Nephron progenitor cell (in vitro differentiated cells): ENCODE data around the gene FRMD7.
"Not testable (repeated sequence)": the region's sequence is repeated elsewhere in the genome, so short reads cannot be mapped to it uniquely, and the experiment has no call there.

Experiments used
- DNase-seq: peaks from one replicate; pipeline ENCODE4 v3.0.0; 2021
- H3K27ac Mint-ChIP-seq: 2 replicates; pipeline ENCODE4 v1.8.0; 2021; ENCODE audit warnings: mild to moderate bottlenecking, moderate library complexity, mixed read lengths
- H3K27me3 Mint-ChIP-seq: 2 replicates; pipeline ENCODE4 v1.8.0; 2021; ENCODE audit warnings: mild to moderate bottlenecking, low read depth, mixed read lengths; ENCODE audit not compliant: poor library complexity
- H3K36me3 Mint-ChIP-seq: 2 replicates; pipeline ENCODE4 v1.8.0; 2021; ENCODE audit warnings: low read depth, mixed read lengths
- H3K4me1 Mint-ChIP-seq: 2 replicates; pipeline ENCODE4 v1.8.0; 2021; ENCODE audit warnings: mixed read lengths
- H3K4me3 Mint-ChIP-seq: 2 replicates; pipeline ENCODE4 v1.8.0; 2021; ENCODE audit warnings: mild to moderate bottlenecking, moderate library complexity, mixed read lengths
- H3K9me3 Mint-ChIP-seq: 2 replicates; pipeline ENCODE4 v1.8.0; 2021; ENCODE audit warnings: mild to moderate bottlenecking, moderate library complexity, mixed read lengths
- TF ChIP-seq, protein P1 (sequence below): fragments of 200-600 bp; sonication (generic); IDR thresholded peaks from 2 replicates; pipeline ENCODE4 v1.5.0; 2021; ENCODE audit warnings: antibody characterized with exemption

The FRMD7 gene

DNA sequence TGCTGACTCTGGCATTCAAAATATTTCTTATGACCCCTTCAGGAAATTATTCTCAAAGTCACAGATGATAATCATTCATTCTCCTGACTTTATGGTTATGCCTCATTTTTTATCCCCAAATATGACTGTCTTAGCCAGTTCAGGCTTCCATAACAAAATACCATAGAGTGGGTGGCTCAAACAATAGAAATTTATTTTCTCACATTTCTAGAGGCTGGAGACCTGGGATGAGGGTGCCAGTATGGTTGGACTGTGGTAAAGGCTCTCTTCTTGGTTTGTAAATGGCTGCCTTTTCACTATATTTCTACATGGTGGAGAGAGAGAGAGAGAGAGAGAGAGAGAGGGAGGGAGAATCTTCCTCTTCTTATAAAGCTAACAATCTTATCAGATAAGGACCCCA lies 20.5 kb downstream of the FRMD7 start:
- H3K27me3 Mint-ChIP-seq = peaks cover 3% of the 10 kb centered on the region
- no peaks in the 10 kb centered on the region for H3K36me3 Mint-ChIP-seq
- TF ChIP-seq, protein P1, sequence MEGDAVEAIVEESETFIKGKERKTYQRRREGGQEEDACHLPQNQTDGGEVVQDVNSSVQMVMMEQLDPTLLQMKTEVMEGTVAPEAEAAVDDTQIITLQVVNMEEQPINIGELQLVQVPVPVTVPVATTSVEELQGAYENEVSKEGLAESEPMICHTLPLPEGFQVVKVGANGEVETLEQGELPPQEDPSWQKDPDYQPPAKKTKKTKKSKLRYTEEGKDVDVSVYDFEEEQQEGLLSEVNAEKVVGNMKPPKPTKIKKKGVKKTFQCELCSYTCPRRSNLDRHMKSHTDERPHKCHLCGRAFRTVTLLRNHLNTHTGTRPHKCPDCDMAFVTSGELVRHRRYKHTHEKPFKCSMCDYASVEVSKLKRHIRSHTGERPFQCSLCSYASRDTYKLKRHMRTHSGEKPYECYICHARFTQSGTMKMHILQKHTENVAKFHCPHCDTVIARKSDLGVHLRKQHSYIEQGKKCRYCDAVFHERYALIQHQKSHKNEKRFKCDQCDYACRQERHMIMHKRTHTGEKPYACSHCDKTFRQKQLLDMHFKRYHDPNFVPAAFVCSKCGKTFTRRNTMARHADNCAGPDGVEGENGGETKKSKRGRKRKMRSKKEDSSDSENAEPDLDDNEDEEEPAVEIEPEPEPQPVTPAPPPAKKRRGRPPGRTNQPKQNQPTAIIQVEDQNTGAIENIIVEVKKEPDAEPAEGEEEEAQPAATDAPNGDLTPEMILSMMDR = no peak
- H3K4me3 Mint-ChIP-seq = no peak overlapping the region
- DNase-seq = no peak
- H3K27ac Mint-ChIP-seq = no peak overlapping the region
- no peaks in the 10 kb centered on the region for H3K9me3 Mint-ChIP-seq
- H3K4me1 Mint-ChIP-seq = peaks cover 10% of the 10 kb centered on the region

DNA sequence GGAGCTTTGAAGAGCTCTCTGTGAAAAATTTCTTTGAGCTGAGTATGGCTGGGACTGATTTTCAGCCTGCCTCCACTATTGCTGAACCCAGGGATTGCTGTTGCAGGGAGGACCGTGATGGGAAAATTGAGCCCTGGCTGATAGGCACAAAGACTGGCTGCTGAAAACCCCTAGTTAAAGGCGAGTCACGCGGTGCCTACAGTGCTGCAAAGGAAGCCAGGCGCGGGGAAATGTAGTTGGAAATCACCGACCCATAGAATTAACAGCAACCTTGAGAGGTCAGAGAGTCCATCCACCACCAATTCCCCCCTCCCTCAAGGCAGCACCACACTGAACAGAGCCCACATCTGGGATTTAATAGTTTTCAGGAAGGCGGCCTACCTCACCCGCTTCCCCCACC lies 26.0 kb downstream of the FRMD7 start:
- H3K27me3 Mint-ChIP-seq = peaks cover 6% of the 10 kb centered on the region
- TF ChIP-seq, protein P1 = no peak
- DNase-seq = no peak
- no peak overlapping the region for H3K27ac Mint-ChIP-seq
- no peaks in the 10 kb centered on the region for H3K36me3 Mint-ChIP-seq
- no peak overlapping the region for H3K4me3 Mint-ChIP-seq
- H3K9me3 Mint-ChIP-seq = no peaks in the 10 kb centered on the region
- no peaks in the 10 kb centered on the region for H3K4me1 Mint-ChIP-seq

DNA sequence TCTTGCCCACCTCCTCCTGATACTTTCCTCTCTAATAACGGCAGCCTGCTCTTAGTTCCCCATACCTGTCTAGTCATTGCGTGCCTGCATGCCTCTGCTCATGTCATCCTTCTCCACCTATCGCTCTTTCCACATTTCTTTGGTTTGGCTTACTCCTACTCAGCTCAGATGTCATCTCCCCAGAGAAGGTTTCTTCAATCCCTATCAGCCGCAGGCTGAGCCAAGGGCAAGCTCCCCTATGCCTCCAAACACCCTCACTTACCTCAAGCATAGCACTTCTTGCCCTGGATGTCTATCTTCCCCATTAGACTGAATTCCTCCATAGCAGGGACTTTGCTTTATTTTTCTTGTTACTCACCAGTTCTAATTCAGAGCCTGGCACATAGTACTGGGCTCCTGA lies 26.6 kb downstream of the FRMD7 start:
- no peak for DNase-seq
- TF ChIP-seq, protein P1 = no peak
- H3K27ac Mint-ChIP-seq = no peak overlapping the region
- no peaks in the 10 kb centered on the region for H3K4me1 Mint-ChIP-seq
- H3K27me3 Mint-ChIP-seq = peaks cover 6% of the 10 kb centered on the region
- H3K36me3 Mint-ChIP-seq = no peaks in the 10 kb centered on the region
- no peak overlapping the region for H3K4me3 Mint-ChIP-seq
- no peaks in the 10 kb centered on the region for H3K9me3 Mint-ChIP-seq

DNA sequence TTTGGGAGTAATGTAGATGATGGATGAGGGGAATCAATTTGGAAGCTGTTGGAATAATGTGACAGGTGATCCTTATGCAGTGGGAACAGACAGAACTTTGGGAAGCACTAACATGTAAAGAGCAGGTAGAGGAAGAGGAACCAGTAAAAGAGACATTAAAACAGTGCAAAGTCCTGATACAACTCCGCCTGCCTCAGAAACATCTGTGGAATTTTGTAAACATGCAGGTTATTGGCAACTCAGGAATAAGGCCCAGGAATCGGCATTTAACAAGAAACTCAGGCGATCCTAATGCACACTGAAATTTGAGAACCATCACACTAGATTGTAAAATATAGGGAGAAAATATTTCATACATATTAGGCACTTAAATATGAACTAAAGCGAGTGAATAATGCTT lies 29.1 kb downstream of the FRMD7 start:
- not testable (repeated sequence) for H3K36me3 Mint-ChIP-seq

DNA sequence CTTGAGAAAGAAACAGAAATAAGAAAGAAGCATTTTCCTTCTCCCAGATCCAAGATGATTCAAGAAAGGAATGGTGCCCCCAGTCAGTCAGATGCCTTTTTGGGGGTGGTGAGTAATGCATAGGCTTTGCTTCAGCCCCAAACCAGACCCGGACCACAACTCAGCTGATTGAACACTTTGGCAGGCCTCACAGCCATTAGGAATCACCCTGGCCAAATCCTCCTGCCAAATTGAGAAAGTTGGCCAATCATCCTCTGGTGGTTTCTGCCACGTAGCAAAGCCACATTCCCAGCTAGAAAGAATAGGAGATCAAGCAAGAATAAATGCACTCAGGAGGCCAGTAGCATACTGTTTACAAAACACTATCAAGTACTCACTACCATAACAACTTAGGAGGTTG lies 33.7 kb downstream of the FRMD7 start:
- Mint-ChIP-seq H3K4me3 (no peak overlapping the region), H3K9me3 (no peaks in the 10 kb centered on the region), H3K4me1 (no peaks in the 10 kb centered on the region), H3K27me3 (peaks cover 11% of the 10 kb centered on the region), H3K27ac (no peak overlapping the region), H3K36me3 (no peaks in the 10 kb centered on the region)
- DNase-seq = no peak
- TF ChIP-seq, protein P1 = no peak

More for the DNA sequence above, 29.1 kb downstream of the FRMD7 start:
- H3K27me3 Mint-ChIP-seq, DNase-seq, H3K4me1 Mint-ChIP-seq, H3K9me3 Mint-ChIP-seq, H3K4me3 Mint-ChIP-seq, H3K27ac Mint-ChIP-seq: not testable (repeated sequence)

DNA sequence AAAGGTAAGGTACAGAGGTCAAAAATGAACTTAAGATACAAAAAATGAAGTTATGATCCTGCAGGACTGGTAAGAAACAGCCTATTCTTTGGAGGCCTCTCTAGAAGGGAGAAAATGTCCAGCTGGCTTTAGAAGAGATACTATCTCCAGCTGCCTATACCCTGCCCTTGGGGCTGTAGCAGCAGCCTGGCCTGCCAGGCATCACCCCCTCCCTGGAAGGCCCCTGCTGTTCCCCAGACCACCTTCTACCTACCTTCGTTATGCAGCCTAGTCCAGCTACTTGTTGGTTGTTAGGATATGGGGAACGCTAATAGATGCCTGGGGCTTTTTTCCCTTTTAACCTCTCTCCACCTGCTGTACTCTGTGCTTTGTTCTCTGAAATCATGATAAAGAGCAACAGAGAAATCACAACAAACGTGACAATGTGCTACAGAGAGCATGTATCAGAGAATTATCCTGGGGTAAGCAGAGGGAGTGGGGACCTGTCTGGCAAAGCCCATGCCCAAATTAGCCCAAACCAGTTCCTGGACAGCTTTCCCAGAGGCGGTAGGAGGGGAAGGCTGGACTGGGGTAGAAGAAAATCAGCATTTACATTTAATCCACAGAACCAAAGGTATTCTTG lies 34.5 kb downstream of the FRMD7 start:
- Mint-ChIP-seq H3K36me3 (no peaks in the 10 kb centered on the region), H3K9me3 (no peaks in the 10 kb centered on the region), H3K4me1 (no peaks in the 10 kb centered on the region), H3K27me3 (peaks cover 11% of the 10 kb centered on the region), H3K27ac (no peak overlapping the region), H3K4me3 (no peak overlapping the region)
- DNase-seq = no peak
- TF ChIP-seq, protein P1 = no peak
